ENCODE data around the gene MGARP.
"Not testable (repeated sequence)": the region's sequence is repeated elsewhere in the genome, so short reads cannot be mapped to it uniquely, and the experiment has no call there.

Gene MGARP

GRCh38 chr4:139295206-139295941 lies 15.3 kb upstream of the MGARP start:
- peak; percentile 98 for DNase-seq

GRCh38 chr4:139286186-139286698 lies 6.2 kb upstream of the MGARP start:
- DNase-seq = no peak

- DNase-seq = no peak
Observed at GRCh38 chr4:139282721-139283075, 2.7 kb upstream of the MGARP start.

GRCh38 chr4:139282065-139282720 lies 2.2 kb upstream of the MGARP start:
- no peak for DNase-seq

GRCh38 chr4:139278912-139279759 lies 889 bp downstream of the MGARP start:
- no peak for DNase-seq

GRCh38 chr4:139278485-139278884 lies 1.5 kb downstream of the MGARP start:
- DNase-seq = no peak

- no peak for DNase-seq
Observed at GRCh38 chr4:139275281-139275735, 4.7 kb downstream of the MGARP start.

- no peak for DNase-seq
Observed at GRCh38 chr4:139274790-139275189, 5.2 kb downstream of the MGARP start.

- no peak for DNase-seq
Observed at GRCh38 chr4:139273835-139274234, 6.2 kb downstream of the MGARP start.

GRCh38 chr4:139267301-139267700 lies 12.7 kb downstream of the MGARP start:
- DNase-seq = no peak

GRCh38 chr4:139266583-139267257 lies 13.3 kb downstream of the MGARP start:
- DNase-seq = peak; percentile 85

- no peak for DNase-seq
Observed at GRCh38 chr4:139266208-139266582, 13.8 kb downstream of the MGARP start.

- no peak for DNase-seq
Observed at GRCh38 chr4:139265654-139266053, 14.4 kb downstream of the MGARP start.

- no peak for DNase-seq
Observed at GRCh38 chr4:139256349-139256748, 23.7 kb downstream of the MGARP start.

GRCh38 chr4:139255581-139255980 lies 24.4 kb downstream of the MGARP start:
- not testable (repeated sequence) for DNase-seq

- DNase-seq = no peak
Observed at GRCh38 chr4:139253713-139254112, 26.3 kb downstream of the MGARP start.

GRCh38 chr4:139253046-139253445 lies 27.0 kb downstream of the MGARP start:
- DNase-seq = no peak

- DNase-seq = no peak
Observed at GRCh38 chr4:139247700-139248238, 32.3 kb downstream of the MGARP start.

- DNase-seq = no peak
Observed at GRCh38 chr4:139247241-139247640, 32.8 kb downstream of the MGARP start.

- DNase-seq = no peak
Observed at GRCh38 chr4:139246166-139246565, 33.9 kb downstream of the MGARP start.

- DNase-seq = no peak
Observed at GRCh38 chr4:139245590-139245989, 34.4 kb downstream of the MGARP start.

Data from suppressor macrophage treated with lipopolysaccharide for 4 hours (primary cell).